ENCODE data around the gene ARAP3.

DNA sequence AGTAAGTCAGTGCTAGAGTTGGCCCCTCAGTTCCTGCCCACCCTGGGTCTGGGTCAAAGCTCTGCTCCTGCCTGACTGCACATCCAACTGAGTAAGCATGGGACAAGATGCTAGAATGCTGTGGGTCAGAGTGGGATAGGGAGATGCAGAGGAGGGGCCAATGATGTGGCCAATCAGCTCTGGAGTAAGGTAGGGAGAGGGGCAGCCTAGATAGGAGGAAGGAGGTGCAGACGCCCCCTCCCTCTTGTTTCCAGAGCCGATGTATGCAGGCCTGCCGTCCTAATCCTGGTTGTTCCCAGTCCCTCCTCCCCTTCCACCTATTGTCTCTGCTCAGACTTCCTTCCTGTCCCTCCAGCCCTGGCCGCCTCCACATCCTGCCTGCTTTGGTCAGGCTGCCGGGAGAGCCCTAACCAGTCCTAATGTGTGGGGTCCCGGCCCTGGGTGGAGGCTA, 1.3 kb downstream of the ARAP3 start:
- TF ChIP-seq EZH2 (IDR thresholded peaks at IDR 0.05; ENCODE audit: borderline replicate concordance, insufficient read depth, low read depth, low read length, poor library complexity, severe bottlenecking) (no peak), CTCF (IDR thresholded peaks at IDR 0.05) (no peak)

All from B cell (primary cell).